ENCODE results near the gene KRT17. TPM values are rescaled to one million over a fixed set of nuclear protein-coding genes. Genes with fewer than 3 reads are reported as not detected.

KRT17 gene
- polyA plus RNA-seq, 1 experiment, result 34.7 TPM

DNA sequence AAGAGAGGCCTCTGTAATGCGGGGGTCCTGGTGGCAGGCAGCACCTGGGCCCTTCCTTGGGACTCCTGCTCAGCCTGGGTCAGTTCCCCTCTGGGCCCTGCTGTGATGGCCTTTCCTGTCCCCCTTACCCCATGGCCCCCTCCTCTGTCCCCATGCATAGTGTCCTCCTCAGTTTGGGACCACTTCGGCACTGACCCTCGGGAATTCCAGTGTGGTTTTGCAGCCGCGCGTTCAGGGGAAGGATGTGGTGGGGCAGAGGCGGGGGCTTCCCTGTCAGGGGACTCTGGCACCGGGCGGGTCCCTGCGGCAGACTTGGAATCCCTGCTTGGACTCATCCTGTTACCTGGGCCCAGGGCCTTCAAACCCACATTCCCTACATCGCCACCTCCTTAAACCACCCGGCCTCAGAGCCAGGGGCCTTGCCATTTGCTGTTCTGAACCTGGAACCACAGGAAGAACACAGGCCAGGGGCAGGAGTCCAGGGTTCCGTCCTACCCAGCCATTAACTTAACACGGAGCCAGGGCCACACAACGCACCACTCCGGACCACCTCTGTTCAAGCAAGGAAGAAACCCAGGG is 32.9 kb upstream of the KRT17 start:
- CTCF ChIA-PET, result interaction anchor here (1.0 to 15.6 kb wide), 3 partner anchors 7 to 104 kb away, joined by 3 to 343 read pairs (median 271); no protein-coding TSS in a partner anchor
- H3K4me3 ChIP-seq (ENCODE audit: low read depth, low read length), result no peak overlapping the region
- no peak for DNase-seq (ENCODE audit: low read depth)
- POLR2A ChIA-PET, result no interaction called here
- TF ChIP-seq, protein P1, sequence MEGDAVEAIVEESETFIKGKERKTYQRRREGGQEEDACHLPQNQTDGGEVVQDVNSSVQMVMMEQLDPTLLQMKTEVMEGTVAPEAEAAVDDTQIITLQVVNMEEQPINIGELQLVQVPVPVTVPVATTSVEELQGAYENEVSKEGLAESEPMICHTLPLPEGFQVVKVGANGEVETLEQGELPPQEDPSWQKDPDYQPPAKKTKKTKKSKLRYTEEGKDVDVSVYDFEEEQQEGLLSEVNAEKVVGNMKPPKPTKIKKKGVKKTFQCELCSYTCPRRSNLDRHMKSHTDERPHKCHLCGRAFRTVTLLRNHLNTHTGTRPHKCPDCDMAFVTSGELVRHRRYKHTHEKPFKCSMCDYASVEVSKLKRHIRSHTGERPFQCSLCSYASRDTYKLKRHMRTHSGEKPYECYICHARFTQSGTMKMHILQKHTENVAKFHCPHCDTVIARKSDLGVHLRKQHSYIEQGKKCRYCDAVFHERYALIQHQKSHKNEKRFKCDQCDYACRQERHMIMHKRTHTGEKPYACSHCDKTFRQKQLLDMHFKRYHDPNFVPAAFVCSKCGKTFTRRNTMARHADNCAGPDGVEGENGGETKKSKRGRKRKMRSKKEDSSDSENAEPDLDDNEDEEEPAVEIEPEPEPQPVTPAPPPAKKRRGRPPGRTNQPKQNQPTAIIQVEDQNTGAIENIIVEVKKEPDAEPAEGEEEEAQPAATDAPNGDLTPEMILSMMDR (IDR thresholded peaks at IDR 0.05; ENCODE audit: insufficient read depth, low read depth, low read length), result no peak
- no peaks in the 10 kb centered on the region for H3K27me3 ChIP-seq (ENCODE audit: control insufficient read depth, insufficient read depth, low read length)
- no peaks in the 10 kb centered on the region for H3K36me3 ChIP-seq (ENCODE audit: control insufficient read depth, insufficient read depth, low read length)

DNA sequence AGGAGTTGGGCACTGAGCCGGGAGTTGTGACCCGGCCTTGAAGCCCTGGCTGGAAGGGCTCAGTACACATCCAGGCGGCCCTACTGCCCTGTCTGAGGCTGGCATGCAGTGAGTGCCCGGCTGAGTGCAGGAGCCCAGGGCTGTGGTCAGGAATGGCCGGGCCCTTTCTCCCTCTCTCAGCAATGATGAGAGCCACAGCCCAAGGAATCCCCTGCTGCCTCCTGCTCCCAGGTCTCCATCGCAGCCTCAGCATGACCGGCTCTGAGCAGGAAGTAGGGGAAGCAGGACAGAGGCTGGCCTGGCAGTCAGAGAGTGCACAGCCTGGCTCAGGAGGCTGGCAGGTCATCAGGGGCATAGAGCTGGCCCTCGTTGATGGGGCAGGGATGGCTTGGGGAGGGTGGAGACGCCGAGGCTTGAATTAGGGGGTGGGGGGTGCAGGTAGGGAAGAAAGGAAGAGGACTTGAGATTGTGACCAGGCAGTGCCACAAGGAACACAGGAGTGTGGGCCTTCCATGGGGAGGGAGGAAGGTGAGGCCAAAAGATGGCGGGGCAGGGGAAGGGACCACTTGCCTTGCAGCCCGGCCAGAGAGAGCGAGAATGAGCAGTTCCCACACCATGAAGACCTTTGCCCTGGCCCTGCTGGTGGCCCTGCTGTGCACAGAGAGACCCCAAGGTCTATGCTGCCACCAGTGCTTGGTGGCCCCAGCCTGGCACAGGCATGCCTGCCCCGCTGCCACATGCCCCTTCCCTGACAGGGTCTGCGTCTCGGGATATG is 32.1 kb upstream of the KRT17 start:
- no peak for DNase-seq (ENCODE audit: low read depth)
- ChIA-PET POLR2A (no interaction called here), CTCF (interaction anchor here (1.0 to 15.6 kb wide), 3 partner anchors 8 to 1036 kb away, joined by 3 to 343 read pairs (median 271); no protein-coding TSS in a partner anchor)
- Histone ChIP-seq H3K27me3 (ENCODE audit: control insufficient read depth, insufficient read depth, low read length) (no peaks in the 10 kb centered on the region), H3K36me3 (ENCODE audit: control insufficient read depth, insufficient read depth, low read length) (no peaks in the 10 kb centered on the region), H3K4me3 (ENCODE audit: low read depth, low read length) (no peak overlapping the region)
- TF ChIP-seq, protein P1 (IDR thresholded peaks at IDR 0.05; ENCODE audit: insufficient read depth, low read depth, low read length), result no peak

DNA sequence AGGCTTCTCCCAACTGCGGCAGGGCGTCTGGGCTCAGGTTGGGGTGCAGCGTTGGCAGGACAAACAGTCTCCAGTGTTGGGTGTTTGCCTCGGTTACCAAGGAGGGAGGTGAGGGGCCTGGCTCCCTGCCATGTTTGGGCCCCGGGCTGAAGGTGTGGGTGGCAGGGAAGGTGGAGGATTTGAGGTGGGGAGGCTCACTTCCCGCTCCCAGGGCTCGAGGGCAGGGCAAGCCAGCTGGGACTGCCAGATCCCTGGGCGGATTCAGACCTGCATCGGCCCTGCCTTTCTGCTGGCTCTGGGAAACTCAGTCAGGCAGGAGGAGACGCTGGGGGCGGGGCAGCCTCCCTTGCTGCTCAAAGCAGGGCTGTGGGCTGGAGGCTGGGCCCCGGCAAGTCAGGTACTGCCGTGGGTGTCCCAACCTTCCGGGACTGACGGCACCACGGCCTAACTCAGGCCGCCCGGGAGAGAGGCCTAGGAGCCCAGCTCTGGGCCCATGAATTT is 31.3 kb upstream of the KRT17 start:
- Histone ChIP-seq H3K27me3 (ENCODE audit: control insufficient read depth, insufficient read depth, low read length) (no peaks in the 10 kb centered on the region), H3K36me3 (ENCODE audit: control insufficient read depth, insufficient read depth, low read length) (no peaks in the 10 kb centered on the region), H3K4me3 (ENCODE audit: low read depth, low read length) (no peak overlapping the region)
- TF ChIP-seq, protein P1 (IDR thresholded peaks at IDR 0.05; ENCODE audit: insufficient read depth, low read depth, low read length), result no peak
- DNase-seq (ENCODE audit: low read depth), result no peak
- ChIA-PET CTCF (interaction anchor here (1.0 to 15.6 kb wide), 3 partner anchors 9 to 1035 kb away, joined by 3 to 343 read pairs (median 271); no protein-coding TSS in a partner anchor), POLR2A (no interaction called here)

DNA sequence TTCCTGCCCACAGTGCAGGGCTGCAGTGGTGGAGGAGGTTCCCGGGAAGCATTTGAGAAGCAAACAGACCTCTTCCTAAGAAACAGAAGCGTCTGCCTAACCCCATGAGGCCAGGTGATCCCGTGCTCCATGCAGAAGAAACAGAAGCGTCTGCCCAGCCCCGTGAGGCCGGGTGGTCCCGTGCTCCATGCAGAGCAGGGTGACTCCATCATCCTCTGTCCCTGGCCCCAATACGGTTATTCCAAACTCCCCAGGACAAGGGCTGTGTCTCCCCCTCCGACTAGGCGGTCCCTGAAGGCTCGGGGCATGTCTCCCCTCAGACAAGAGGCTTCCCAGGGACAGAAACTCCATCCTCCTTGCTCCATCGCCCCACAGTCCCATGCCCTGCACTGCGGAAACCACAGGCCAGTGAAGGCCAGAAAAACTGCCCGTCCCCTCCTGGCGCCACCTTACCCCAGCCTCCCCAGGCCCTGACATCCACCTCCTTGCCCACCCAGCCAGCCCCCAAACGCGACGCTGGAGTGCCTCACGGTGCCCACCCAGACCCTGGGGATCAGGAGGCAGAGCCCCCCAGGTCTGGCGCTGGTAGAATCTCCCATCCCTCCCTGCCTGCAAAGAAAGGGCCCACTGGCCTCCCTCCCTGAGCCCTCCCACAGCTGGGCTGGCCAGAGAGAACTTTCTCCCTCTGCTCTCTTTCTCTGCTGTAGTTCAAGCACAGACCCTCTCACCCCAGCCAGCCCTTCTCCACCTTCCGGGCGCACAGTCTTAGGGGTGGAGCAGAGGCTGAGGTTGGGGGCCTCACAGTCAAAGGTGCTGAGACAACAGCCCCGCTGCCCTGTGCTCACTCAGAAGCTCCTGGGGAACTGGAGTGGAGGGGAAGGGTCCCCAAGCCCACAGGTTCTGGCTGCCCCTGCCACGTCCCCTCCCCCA is 30.6 kb upstream of the KRT17 start:
- DNase-seq (ENCODE audit: low read depth), result no peak
- no peaks in the 10 kb centered on the region for H3K36me3 ChIP-seq (ENCODE audit: control insufficient read depth, insufficient read depth, low read length)
- no peaks in the 10 kb centered on the region for H3K27me3 ChIP-seq (ENCODE audit: control insufficient read depth, insufficient read depth, low read length)
- POLR2A ChIA-PET, result no interaction called here
- CTCF ChIA-PET, result interaction anchor here (1.0 to 15.6 kb wide), 4 partner anchors 10 to 1034 kb away, joined by 3 to 343 read pairs (median 144); no protein-coding TSS in a partner anchor
- no peak overlapping the region for H3K4me3 ChIP-seq (ENCODE audit: low read depth, low read length)
- TF ChIP-seq, protein P1 (IDR thresholded peaks at IDR 0.05; ENCODE audit: insufficient read depth, low read depth, low read length), result no peak
